SJSA1 (cell line): Measurements from ENCODE around the gene ASPSCR1. TPM values are rescaled to one million over a fixed set of nuclear protein-coding genes. Genes with fewer than 3 reads are reported as not detected.

Source experiments
- DNase-seq, 2 experiments: peaks; one replicate each; pipeline ENCODE4 v3.0.0-alpha.2; 2015 to 2020; ENCODE audit warnings: low spot score in 2 of 2, low read depth in 1 of 2
- H3K27ac ChIP-seq: fragments of 250-450 bp; sonication (Bioruptor Pico); 2 replicates; pipeline ENCODE4 v1.5.1; 2020; ENCODE audit warnings: mild to moderate bottlenecking, moderate library complexity
- H3K27me3 ChIP-seq: fragments of 250-450 bp; sonication (Bioruptor Pico); replicated peaks from 2 replicates; pipeline ENCODE4 v1.5.1; 2020; ENCODE audit warnings: mild to moderate bottlenecking, moderate library complexity
- H3K36me3 ChIP-seq: fragments of 250-450 bp; sonication (Bioruptor Pico); 2 replicates; pipeline ENCODE4 v1.5.1; 2020; ENCODE audit warnings: mild to moderate bottlenecking
- H3K4me1 ChIP-seq: fragments of 250-450 bp; sonication (Bioruptor Pico); replicated peaks from 2 replicates; pipeline ENCODE4 v1.6.1; 2021; ENCODE audit warnings: mild to moderate bottlenecking
- H3K4me3 ChIP-seq: fragments of 250-450 bp; sonication (Bioruptor Pico); 2 replicates; pipeline ENCODE4 v1.5.1; 2020; ENCODE audit warnings: mild to moderate bottlenecking
- H3K9me3 ChIP-seq: fragments of 250-450 bp; sonication (Bioruptor Pico); replicated peaks from 2 replicates; pipeline ENCODE4 v1.5.1; 2020; ENCODE audit warnings: mild to moderate bottlenecking
- total RNA-seq: library from RNA; depleted of rRNA; stranded (reverse); fragments of >200 nt; shearing (Covaris generic); gene quantifications from 2 replicates; pipeline ENCODE4 v1.2.3, GENCODE V29; 2014

The ASPSCR1 gene
- total RNA-seq, 1 experiment from 2014 or later: 38.5 TPM

DNA sequence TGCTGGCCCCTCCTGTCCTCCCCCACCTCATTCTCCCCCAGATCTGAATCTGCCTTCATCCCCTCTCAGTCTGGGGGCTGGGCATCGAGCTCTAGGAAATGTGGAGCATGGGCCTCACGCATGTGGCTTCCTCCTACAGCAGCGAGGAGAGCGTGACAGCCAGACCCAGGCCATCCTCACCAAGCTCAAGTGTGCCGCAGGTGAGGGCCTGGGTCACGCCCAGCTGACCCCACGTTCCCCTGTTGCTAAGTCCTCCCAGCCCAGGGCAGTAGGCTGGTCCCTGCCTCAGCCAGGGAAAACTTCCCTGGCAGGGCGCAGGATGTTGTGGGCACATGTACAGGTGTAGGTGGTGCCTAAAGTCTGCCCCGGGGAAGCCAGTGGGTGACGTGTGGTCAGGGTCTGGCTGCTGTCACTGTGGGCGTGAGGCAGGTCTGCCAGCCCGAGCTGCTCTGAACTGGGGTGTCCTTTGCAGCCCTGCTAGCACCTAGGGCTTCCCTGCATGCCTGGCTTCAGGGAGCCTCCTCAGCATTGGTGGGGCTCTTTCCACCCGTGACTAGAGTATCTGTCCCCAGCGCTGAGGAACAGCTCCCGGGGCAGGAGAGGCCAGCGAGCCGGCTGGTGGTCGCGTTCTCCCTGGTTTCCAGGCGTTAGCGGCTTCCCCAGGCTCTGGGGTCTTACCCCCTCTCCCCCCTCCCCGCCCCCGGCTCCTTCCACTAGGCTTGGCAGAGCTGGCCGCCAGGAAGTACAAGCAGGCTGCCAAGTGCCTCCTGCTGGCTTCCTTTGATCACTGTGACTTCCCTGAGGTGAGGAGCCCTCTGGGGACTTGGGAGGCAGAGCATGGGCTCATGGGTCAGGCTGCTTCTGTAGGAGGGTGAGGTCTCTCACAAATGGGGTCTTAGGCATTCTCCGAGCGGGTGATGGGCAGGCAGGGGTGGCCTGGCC, 77.9 kb downstream of the ASPSCR1 start:
- Histone ChIP-seq H3K36me3 (peaks cover 87% of the 10 kb centered on the region), H3K4me3 (no peak overlapping the region), H3K27ac (no peak overlapping the region), H3K27me3 (no peaks in the 10 kb centered on the region), H3K9me3 (no peaks in the 10 kb centered on the region), H3K4me1 (peaks cover 27% of the 10 kb centered on the region)
- DNase-seq: no peak

DNA sequence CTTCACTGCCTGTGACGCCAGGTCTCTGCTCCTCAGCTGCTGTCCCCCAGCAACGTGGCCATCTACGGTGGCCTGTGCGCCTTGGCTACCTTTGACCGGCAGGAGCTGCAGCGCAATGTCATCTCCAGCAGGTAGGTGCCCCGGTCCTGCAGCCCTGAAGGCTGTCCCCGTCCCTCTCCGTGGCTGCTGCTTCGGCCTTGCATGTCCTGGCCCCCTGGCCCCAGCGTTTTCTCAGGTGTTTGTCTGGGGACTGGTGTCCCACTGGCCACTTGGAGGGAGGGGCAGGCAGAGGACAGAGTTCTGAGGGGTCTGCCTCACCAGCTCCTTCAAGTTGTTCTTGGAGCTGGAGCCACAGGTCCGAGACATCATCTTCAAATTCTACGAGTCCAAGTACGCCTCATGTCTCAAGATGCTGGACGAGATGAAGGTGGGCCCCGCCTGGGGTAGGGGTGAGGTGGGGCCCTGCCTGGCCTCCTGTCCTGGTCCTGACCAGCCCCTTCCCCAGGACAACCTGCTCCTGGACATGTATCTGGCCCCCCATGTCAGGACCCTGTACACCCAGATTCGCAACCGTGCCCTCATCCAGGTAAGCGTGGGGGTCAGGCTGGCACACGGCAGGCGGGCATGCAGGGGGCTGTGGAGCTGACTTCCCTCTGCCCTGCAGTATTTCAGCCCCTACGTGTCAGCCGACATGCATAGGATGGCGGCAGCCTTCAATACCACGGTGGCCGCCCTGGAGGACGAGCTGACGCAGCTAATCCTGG, 78.7 kb downstream of the ASPSCR1 start:
- Histone ChIP-seq H3K4me1 (peaks cover 20% of the 10 kb centered on the region), H3K4me3 (no peak overlapping the region), H3K27me3 (no peaks in the 10 kb centered on the region), H3K36me3 (peaks cover 89% of the 10 kb centered on the region), H3K9me3 (no peaks in the 10 kb centered on the region), H3K27ac (no peak overlapping the region)
- no peak for DNase-seq

GRCh38 chr17:82056729-82057621, 79.5 kb downstream of the ASPSCR1 start:
- H3K9me3 ChIP-seq: no peaks in the 10 kb centered on the region
- no peak overlapping the region for H3K27ac ChIP-seq
- DNase-seq: no peak
- peaks cover 92% of the 10 kb centered on the region for H3K36me3 ChIP-seq
- H3K4me1 ChIP-seq: peaks cover 17% of the 10 kb centered on the region
- H3K27me3 ChIP-seq: no peaks in the 10 kb centered on the region
- no peak overlapping the region for H3K4me3 ChIP-seq

- Histone ChIP-seq H3K36me3 (peaks cover 97% of the 10 kb centered on the region), H3K4me3 (no peak overlapping the region), H3K9me3 (no peaks in the 10 kb centered on the region), H3K27me3 (no peaks in the 10 kb centered on the region), H3K27ac (no peak overlapping the region), H3K4me1 (peaks cover 6% of the 10 kb centered on the region)
- DNase-seq: no peak
Observed at GRCh38 chr17:82058230-82058854, 80.9 kb downstream of the ASPSCR1 start.

GRCh38 chr17:82058855-82059249, 81.4 kb downstream of the ASPSCR1 start:
- peaks cover 2% of the 10 kb centered on the region for H3K4me1 ChIP-seq
- no peak for DNase-seq
- no peaks in the 10 kb centered on the region for H3K9me3 ChIP-seq
- H3K27ac ChIP-seq: no peak overlapping the region
- no peak overlapping the region for H3K4me3 ChIP-seq
- no peaks in the 10 kb centered on the region for H3K27me3 ChIP-seq
- H3K36me3 ChIP-seq: peaks cover 97% of the 10 kb centered on the region

GRCh38 chr17:82059272-82060000, 82.0 kb downstream of the ASPSCR1 start:
- H3K36me3 ChIP-seq: peaks cover 97% of the 10 kb centered on the region
- no peak overlapping the region for H3K27ac ChIP-seq
- no peak for DNase-seq
- no peak overlapping the region for H3K4me3 ChIP-seq
- peaks cover 7% of the 10 kb centered on the region for H3K4me1 ChIP-seq
- no peaks in the 10 kb centered on the region for H3K9me3 ChIP-seq
- H3K27me3 ChIP-seq: no peaks in the 10 kb centered on the region

DNA sequence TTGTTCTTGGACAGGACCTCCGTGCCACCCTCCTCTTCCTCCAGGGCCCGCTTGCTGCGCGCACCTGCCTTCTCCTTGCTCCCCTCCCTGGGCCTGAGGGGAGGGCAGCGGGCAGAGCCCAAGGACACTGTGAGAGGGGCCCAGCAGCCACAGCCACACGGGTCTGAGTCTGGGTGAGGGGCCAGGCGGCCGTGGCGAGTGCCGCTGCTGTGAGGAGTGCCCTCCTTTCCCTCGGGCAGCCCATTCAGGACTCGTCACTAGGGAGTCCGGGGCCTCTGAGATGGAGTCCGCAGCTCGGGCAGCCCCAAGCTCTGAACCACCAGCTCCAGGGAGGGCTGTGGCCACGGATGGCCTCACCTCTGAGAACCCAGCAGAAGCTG, 82.6 kb downstream of the ASPSCR1 start:
- Histone ChIP-seq H3K27me3 (no peaks in the 10 kb centered on the region), H3K4me1 (peaks cover 13% of the 10 kb centered on the region), H3K36me3 (peaks cover 97% of the 10 kb centered on the region), H3K4me3 (no peak overlapping the region), H3K9me3 (no peaks in the 10 kb centered on the region), H3K27ac (no peak overlapping the region)
- DNase-seq: no peak

- no peak overlapping the region for H3K27ac ChIP-seq
- H3K4me3 ChIP-seq: no peak overlapping the region
- H3K4me1 ChIP-seq: peaks cover 13% of the 10 kb centered on the region
- no peak for DNase-seq
- no peaks in the 10 kb centered on the region for H3K27me3 ChIP-seq
- H3K36me3 ChIP-seq: peaks cover 97% of the 10 kb centered on the region
- no peaks in the 10 kb centered on the region for H3K9me3 ChIP-seq
Observed at GRCh38 chr17:82060614-82061013, 83.2 kb downstream of the ASPSCR1 start.

DNA sequence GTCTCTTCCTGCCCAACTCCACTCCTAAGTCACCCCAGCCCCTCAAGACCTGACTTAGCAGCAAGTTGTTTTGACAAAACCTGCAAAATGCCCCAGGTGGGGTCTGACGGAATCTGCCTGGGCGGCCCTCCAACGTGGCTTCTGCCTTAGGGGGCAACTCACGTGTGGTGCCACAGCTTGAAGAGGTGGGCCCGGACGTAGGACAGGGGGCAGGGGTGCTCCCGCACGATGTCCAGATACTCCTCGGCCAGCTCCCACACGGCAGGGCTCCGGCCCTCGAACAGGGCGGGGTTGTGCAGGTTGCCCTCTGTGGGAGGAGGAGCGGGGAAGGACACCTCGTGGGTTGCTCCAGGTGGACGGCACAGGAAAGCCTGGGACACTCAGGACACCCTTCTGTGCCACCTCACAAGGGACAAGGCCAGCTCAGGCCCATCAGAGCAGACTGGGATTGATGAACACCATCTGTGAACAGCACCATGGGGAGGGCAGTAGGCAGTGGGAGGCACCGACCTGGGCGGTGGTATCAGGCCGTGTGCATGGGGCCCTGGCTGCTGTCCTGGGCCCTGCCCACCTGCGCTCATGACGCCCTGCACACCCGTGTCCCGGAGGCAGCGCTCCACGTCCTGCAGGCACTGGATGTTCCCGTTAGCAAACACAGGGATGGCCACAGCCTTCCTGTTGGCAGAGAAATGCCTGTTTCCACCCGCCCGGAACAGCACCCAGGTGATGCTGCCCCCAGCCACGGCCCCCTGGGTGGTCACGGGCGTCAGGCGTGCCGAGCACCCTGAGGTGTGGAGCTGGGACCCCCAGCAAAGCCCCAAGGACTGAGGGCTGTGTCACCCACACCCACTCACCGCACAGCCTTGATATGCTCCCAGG, 83.9 kb downstream of the ASPSCR1 start:
- no peak for DNase-seq
- H3K36me3 ChIP-seq: peaks cover 90% of the 10 kb centered on the region
- no peak overlapping the region for H3K4me3 ChIP-seq
- H3K27ac ChIP-seq: no peak overlapping the region
- H3K9me3 ChIP-seq: no peaks in the 10 kb centered on the region
- H3K4me1 ChIP-seq: peaks cover 20% of the 10 kb centered on the region
- no peaks in the 10 kb centered on the region for H3K27me3 ChIP-seq

GRCh38 chr17:82062076-82062983, 84.9 kb downstream of the ASPSCR1 start:
- Histone ChIP-seq H3K27me3 (no peaks in the 10 kb centered on the region), H3K4me3 (no peak overlapping the region), H3K36me3 (peaks cover 80% of the 10 kb centered on the region), H3K27ac (no peak overlapping the region), H3K4me1 (peaks cover 21% of the 10 kb centered on the region), H3K9me3 (no peaks in the 10 kb centered on the region)
- no peak for DNase-seq

DNA sequence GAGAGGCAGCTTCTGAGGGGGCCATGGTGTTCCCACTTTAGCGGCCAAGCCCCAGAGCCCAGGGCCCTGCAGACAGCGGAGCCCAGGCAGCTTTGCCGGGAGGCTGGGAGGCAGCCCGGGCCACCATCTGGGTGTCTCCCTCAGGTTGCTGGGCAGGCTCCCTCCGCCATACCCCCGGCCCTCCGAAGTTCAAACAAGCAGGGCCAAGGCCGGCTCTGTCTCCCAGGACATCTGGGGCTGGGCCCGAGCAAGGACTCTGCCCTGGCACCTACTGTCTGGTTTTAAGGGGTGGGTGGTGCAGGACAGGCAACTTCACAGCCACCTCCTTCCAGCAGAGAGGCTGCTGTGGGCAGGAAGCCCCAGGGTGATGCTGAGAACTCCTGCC, 85.5 kb downstream of the ASPSCR1 start:
- Histone ChIP-seq H3K4me3 (no peak overlapping the region), H3K36me3 (peaks cover 74% of the 10 kb centered on the region)

More for the DNA sequence above, 85.5 kb downstream of the ASPSCR1 start:
- H3K27ac ChIP-seq: no peak overlapping the region
- no peak for DNase-seq
- no peaks in the 10 kb centered on the region for H3K9me3 ChIP-seq
- no peaks in the 10 kb centered on the region for H3K27me3 ChIP-seq
- H3K4me1 ChIP-seq: peaks cover 21% of the 10 kb centered on the region
